ENCODE measurements around the gene USP5. TPM values are rescaled to one million over a fixed set of nuclear protein-coding genes. Genes with fewer than 3 reads are reported as not detected.

Gene USP5
- total RNA-seq, 1 experiment from 2014 or later, result 158 TPM

GRCh38 chr12:6828781-6829535 lies 23.0 kb upstream of the USP5 start (continued):
- TF ChIP-seq, protein P1, sequence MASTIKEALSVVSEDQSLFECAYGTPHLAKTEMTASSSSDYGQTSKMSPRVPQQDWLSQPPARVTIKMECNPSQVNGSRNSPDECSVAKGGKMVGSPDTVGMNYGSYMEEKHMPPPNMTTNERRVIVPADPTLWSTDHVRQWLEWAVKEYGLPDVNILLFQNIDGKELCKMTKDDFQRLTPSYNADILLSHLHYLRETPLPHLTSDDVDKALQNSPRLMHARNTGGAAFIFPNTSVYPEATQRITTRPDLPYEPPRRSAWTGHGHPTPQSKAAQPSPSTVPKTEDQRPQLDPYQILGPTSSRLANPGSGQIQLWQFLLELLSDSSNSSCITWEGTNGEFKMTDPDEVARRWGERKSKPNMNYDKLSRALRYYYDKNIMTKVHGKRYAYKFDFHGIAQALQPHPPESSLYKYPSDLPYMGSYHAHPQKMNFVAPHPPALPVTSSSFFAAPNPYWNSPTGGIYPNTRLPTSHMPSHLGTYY (CRISPR knock-in tag; IDR thresholded peaks at IDR 0.05), result no peak
- peak; percentile 60; the same call in 1 of the 2 replicates for TF ChIP-seq SP1 (CRISPR knock-in tag; conservative IDR thresholded peaks at IDR 0.05)
- TF ChIP-seq, protein P2, sequence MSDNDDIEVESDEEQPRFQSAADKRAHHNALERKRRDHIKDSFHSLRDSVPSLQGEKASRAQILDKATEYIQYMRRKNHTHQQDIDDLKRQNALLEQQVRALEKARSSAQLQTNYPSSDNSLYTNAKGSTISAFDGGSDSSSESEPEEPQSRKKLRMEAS (CRISPR knock-in tag; IDR thresholded peaks at IDR 0.05), result peak; percentile 61
- TF ChIP-seq, protein P3, sequence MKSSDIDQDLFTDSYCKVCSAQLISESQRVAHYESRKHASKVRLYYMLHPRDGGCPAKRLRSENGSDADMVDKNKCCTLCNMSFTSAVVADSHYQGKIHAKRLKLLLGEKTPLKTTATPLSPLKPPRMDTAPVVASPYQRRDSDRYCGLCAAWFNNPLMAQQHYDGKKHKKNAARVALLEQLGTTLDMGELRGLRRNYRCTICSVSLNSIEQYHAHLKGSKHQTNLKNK (CRISPR knock-in tag; IDR thresholded peaks at IDR 0.05), result 0 out of 2 replicates have a peak, but pooled peaks have one; percentile 6
- TF ChIP-seq MYBL2 (CRISPR knock-in tag; IDR thresholded peaks at IDR 0.05), result peak; percentile 15; the same call in 1 of the 2 replicates
- TF ChIP-seq ATF1 (CRISPR knock-in tag; IDR thresholded peaks at IDR 0.05), result no peak
- no peak for TF ChIP-seq SOX15 (CRISPR knock-in tag; IDR thresholded peaks at IDR 0.05)
- TF ChIP-seq, protein P4, sequence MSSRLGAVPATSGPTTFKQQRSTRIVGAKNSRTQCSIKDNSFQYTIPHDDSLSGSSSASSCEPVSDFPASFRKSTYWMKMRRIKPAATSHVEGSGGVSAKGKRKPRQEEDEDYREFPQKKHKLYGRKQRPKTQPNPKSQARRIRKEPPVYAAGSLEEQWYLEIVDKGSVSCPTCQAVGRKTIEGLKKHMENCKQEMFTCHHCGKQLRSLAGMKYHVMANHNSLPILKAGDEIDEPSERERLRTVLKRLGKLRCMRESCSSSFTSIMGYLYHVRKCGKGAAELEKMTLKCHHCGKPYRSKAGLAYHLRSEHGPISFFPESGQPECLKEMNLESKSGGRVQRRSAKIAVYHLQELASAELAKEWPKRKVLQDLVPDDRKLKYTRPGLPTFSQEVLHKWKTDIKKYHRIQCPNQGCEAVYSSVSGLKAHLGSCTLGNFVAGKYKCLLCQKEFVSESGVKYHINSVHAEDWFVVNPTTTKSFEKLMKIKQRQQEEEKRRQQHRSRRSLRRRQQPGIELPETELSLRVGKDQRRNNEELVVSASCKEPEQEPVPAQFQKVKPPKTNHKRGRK (CRISPR knock-in tag; IDR thresholded peaks at IDR 0.05; ENCODE audit: borderline replicate concordance), result 0 out of 2 replicates have a peak, but pooled peaks have one; percentile 23
- TF ChIP-seq ZNF219 (CRISPR knock-in tag; IDR thresholded peaks at IDR 0.05; ENCODE audit: borderline replicate concordance), result no peak
- TF ChIP-seq, protein P5, sequence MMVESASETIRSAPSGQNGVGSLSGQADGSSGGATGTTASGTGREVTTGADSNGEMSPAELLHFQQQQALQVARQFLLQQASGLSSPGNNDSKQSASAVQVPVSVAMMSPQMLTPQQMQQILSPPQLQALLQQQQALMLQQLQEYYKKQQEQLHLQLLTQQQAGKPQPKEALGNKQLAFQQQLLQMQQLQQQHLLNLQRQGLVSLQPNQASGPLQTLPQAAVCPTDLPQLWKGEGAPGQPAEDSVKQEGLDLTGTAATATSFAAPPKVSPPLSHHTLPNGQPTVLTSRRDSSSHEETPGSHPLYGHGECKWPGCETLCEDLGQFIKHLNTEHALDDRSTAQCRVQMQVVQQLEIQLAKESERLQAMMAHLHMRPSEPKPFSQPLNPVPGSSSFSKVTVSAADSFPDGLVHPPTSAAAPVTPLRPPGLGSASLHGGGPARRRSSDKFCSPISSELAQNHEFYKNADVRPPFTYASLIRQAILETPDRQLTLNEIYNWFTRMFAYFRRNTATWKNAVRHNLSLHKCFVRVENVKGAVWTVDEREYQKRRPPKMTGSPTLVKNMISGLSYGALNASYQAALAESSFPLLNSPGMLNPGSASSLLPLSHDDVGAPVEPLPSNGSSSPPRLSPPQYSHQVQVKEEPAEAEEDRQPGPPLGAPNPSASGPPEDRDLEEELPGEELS (CRISPR knock-in tag; IDR thresholded peaks at IDR 0.05), result no peak
- peak; percentile 46; the same call in 1 of the 2 replicates for TF ChIP-seq JUN (CRISPR knock-in tag; IDR thresholded peaks at IDR 0.05)
- no peak for TF ChIP-seq GRHL2 (CRISPR knock-in tag; IDR thresholded peaks at IDR 0.05; ENCODE audit: insufficient replicate concordance, severe bottlenecking)
- peak; percentile 61; the same call in 1 of the 2 replicates for TF ChIP-seq E2F4 (CRISPR knock-in tag; IDR thresholded peaks at IDR 0.05; ENCODE audit: borderline replicate concordance, low read depth)
- TF ChIP-seq, protein P6, sequence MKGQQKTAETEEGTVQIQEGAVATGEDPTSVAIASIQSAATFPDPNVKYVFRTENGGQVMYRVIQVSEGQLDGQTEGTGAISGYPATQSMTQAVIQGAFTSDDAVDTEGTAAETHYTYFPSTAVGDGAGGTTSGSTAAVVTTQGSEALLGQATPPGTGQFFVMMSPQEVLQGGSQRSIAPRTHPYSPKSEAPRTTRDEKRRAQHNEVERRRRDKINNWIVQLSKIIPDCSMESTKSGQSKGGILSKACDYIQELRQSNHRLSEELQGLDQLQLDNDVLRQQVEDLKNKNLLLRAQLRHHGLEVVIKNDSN (CRISPR knock-in tag; IDR thresholded peaks at IDR 0.05), result 0 out of 2 replicates have a peak, but pooled peaks have one; percentile 21
- TF ChIP-seq E2F1 (CRISPR knock-in tag; IDR thresholded peaks at IDR 0.05), result no peak
- no peak for TF ChIP-seq ETV6 (CRISPR knock-in tag; IDR thresholded peaks at IDR 0.05)
- TF ChIP-seq, protein P7, sequence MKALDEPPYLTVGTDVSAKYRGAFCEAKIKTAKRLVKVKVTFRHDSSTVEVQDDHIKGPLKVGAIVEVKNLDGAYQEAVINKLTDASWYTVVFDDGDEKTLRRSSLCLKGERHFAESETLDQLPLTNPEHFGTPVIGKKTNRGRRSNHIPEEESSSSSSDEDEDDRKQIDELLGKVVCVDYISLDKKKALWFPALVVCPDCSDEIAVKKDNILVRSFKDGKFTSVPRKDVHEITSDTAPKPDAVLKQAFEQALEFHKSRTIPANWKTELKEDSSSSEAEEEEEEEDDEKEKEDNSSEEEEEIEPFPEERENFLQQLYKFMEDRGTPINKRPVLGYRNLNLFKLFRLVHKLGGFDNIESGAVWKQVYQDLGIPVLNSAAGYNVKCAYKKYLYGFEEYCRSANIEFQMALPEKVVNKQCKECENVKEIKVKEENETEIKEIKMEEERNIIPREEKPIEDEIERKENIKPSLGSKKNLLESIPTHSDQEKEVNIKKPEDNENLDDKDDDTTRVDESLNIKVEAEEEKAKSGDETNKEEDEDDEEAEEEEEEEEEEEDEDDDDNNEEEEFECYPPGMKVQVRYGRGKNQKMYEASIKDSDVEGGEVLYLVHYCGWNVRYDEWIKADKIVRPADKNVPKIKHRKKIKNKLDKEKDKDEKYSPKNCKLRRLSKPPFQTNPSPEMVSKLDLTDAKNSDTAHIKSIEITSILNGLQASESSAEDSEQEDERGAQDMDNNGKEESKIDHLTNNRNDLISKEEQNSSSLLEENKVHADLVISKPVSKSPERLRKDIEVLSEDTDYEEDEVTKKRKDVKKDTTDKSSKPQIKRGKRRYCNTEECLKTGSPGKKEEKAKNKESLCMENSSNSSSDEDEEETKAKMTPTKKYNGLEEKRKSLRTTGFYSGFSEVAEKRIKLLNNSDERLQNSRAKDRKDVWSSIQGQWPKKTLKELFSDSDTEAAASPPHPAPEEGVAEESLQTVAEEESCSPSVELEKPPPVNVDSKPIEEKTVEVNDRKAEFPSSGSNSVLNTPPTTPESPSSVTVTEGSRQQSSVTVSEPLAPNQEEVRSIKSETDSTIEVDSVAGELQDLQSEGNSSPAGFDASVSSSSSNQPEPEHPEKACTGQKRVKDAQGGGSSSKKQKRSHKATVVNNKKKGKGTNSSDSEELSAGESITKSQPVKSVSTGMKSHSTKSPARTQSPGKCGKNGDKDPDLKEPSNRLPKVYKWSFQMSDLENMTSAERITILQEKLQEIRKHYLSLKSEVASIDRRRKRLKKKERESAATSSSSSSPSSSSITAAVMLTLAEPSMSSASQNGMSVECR (CRISPR knock-in tag; IDR thresholded peaks at IDR 0.05; ENCODE audit: borderline replicate concordance), result peak; percentile 59; the same call in 1 of the 2 replicates
- TF ChIP-seq KAT7 (CRISPR knock-in tag; IDR thresholded peaks at IDR 0.05; ENCODE audit: borderline replicate concordance), result no peak
- TF ChIP-seq ZNF263 (CRISPR knock-in tag; IDR thresholded peaks at IDR 0.05; ENCODE audit: low read depth), result no peak

Measured in WTC11 (cell line).